ENCODE results near the gene C5orf52. TPM values are rescaled to one million over a fixed set of nuclear protein-coding genes. Genes with fewer than 3 reads are reported as not detected.
"Not testable (repeated sequence)": the region's sequence is repeated elsewhere in the genome, so short reads cannot be mapped to it uniquely, and the experiment has no call there.

C5orf52 gene
- total and polyA plus RNA-seq, 4 donors = not detected

GRCh38 chr5:157671592-157672330 lies 428 bp downstream of the C5orf52 start:
- ATAC-seq (ENCODE audit: low FRiP score) (no peak), DNase-seq (no peak)
- H3K36me3 ChIP-seq (ENCODE audit: control insufficient read depth in 1 of 2, insufficient read depth in 2 of 2, low read length in 1 of 2) = no peaks in the 10 kb centered on the region
- no peak overlapping the region for H3K27ac ChIP-seq (ENCODE audit: low read depth in 1 of 2, low read length in 2 of 2)
- H3K4me1 ChIP-seq (ENCODE audit: control insufficient read depth in 1 of 2, insufficient read depth in 2 of 2, low read length in 2 of 2) = no peaks in the 10 kb centered on the region
- peak overlapping the region in 1 of 2 donors; percentile 30 for H3K4me3 ChIP-seq (ENCODE audit: low read length in 2 of 2)
- H3K27me3 ChIP-seq (ENCODE audit: control insufficient read depth in 1 of 2, insufficient read depth in 2 of 2, low read length in 1 of 2) = no peaks in the 10 kb centered on the region
- no peaks in the 10 kb centered on the region for H3K9me3 ChIP-seq (ENCODE audit: control insufficient read depth, low read length)
- WGBS, 2 donors = 35 to 37% methylated on average over 57 of the region's 57 CpGs
- intact Hi-C loops (cut with DNase I) = no loop called here

- Histone ChIP-seq H3K36me3 (ENCODE audit: control insufficient read depth in 1 of 2, insufficient read depth in 2 of 2, low read length in 1 of 2) (no peaks in the 10 kb centered on the region), H3K4me1 (ENCODE audit: control insufficient read depth in 1 of 2, insufficient read depth in 2 of 2, low read length in 2 of 2) (no peaks in the 10 kb centered on the region), H3K4me3 (ENCODE audit: low read length in 2 of 2) (no peak overlapping the region), H3K9me3 (ENCODE audit: control insufficient read depth, low read length) (no peaks in the 10 kb centered on the region), H3K27ac (ENCODE audit: low read depth in 1 of 2, low read length in 2 of 2) (no peak overlapping the region), H3K27me3 (ENCODE audit: control insufficient read depth in 1 of 2, insufficient read depth in 2 of 2, low read length in 1 of 2) (no peaks in the 10 kb centered on the region)
- intact Hi-C loops (cut with DNase I) = no loop called here
- ATAC-seq (ENCODE audit: low FRiP score) (no peak), DNase-seq (no peak)
- WGBS, 2 donors = 97% methylated on average over 8 of the region's 8 CpGs
Measured at GRCh38 chr5:157672976-157673375, 1.6 kb downstream of the C5orf52 start.

GRCh38 chr5:157674351-157674750 lies 3.0 kb downstream of the C5orf52 start:
- H3K36me3 ChIP-seq (ENCODE audit: control insufficient read depth in 1 of 2, insufficient read depth in 2 of 2, low read length in 1 of 2); H3K9me3 ChIP-seq (ENCODE audit: control insufficient read depth, low read length); H3K4me3 ChIP-seq (ENCODE audit: low read length in 2 of 2); ATAC-seq (ENCODE audit: low FRiP score); H3K27ac ChIP-seq (ENCODE audit: low read depth in 1 of 2, low read length in 2 of 2); DNase-seq; H3K27me3 ChIP-seq (ENCODE audit: control insufficient read depth in 1 of 2, insufficient read depth in 2 of 2, low read length in 1 of 2); intact Hi-C loops (cut with DNase I); H3K4me1 ChIP-seq (ENCODE audit: control insufficient read depth in 1 of 2, insufficient read depth in 2 of 2, low read length in 2 of 2): not testable (repeated sequence)
- WGBS, 2 donors = 97 to 99% methylated on average over 4 of the region's 4 CpGs

- 81 to 82% methylated on average over 3 of the region's 3 CpGs for WGBS, 2 donors
- DNase-seq (no peak), ATAC-seq (ENCODE audit: low FRiP score) (no peak)
- H3K27me3 ChIP-seq (ENCODE audit: control insufficient read depth in 1 of 2, insufficient read depth in 2 of 2, low read length in 1 of 2) = no peaks in the 10 kb centered on the region
- H3K27ac ChIP-seq (ENCODE audit: low read depth in 1 of 2, low read length in 2 of 2) = no peak overlapping the region
- H3K4me3 ChIP-seq (ENCODE audit: low read length in 2 of 2) = no peak overlapping the region
- no peaks in the 10 kb centered on the region for H3K9me3 ChIP-seq (ENCODE audit: control insufficient read depth, low read length)
- H3K36me3 ChIP-seq (ENCODE audit: control insufficient read depth in 1 of 2, insufficient read depth in 2 of 2, low read length in 1 of 2) = no peaks in the 10 kb centered on the region
- no peaks in the 10 kb centered on the region for H3K4me1 ChIP-seq (ENCODE audit: control insufficient read depth in 1 of 2, insufficient read depth in 2 of 2, low read length in 2 of 2)
- intact Hi-C loops (cut with DNase I) = no loop called here
Measured at GRCh38 chr5:157677931-157678330, 6.6 kb downstream of the C5orf52 start.

- Histone ChIP-seq H3K4me1 (ENCODE audit: control insufficient read depth in 1 of 2, insufficient read depth in 2 of 2, low read length in 2 of 2) (no peaks in the 10 kb centered on the region), H3K27me3 (ENCODE audit: control insufficient read depth in 1 of 2, insufficient read depth in 2 of 2, low read length in 1 of 2) (no peaks in the 10 kb centered on the region), H3K27ac (ENCODE audit: low read depth in 1 of 2, low read length in 2 of 2) (no peak overlapping the region), H3K36me3 (ENCODE audit: control insufficient read depth in 1 of 2, insufficient read depth in 2 of 2, low read length in 1 of 2) (no peaks in the 10 kb centered on the region), H3K4me3 (ENCODE audit: low read length in 2 of 2) (no peak overlapping the region), H3K9me3 (ENCODE audit: control insufficient read depth, low read length) (no peaks in the 10 kb centered on the region)
- intact Hi-C loops (cut with DNase I) = no loop called here
- no peak for DNase-seq
- WGBS, 2 donors = 96 to 97% methylated on average over 9 of the region's 9 CpGs
- ATAC-seq (ENCODE audit: low FRiP score) = no peak
Measured at GRCh38 chr5:157679801-157680200, 8.5 kb downstream of the C5orf52 start.

GRCh38 chr5:157680239-157680638 lies 8.9 kb downstream of the C5orf52 start:
- Histone ChIP-seq H3K27ac (ENCODE audit: low read depth in 1 of 2, low read length in 2 of 2) (no peak overlapping the region), H3K9me3 (ENCODE audit: control insufficient read depth, low read length) (no peaks in the 10 kb centered on the region), H3K36me3 (ENCODE audit: control insufficient read depth in 1 of 2, insufficient read depth in 2 of 2, low read length in 1 of 2) (no peaks in the 10 kb centered on the region), H3K27me3 (ENCODE audit: control insufficient read depth in 1 of 2, insufficient read depth in 2 of 2, low read length in 1 of 2) (no peaks in the 10 kb centered on the region), H3K4me1 (ENCODE audit: control insufficient read depth in 1 of 2, insufficient read depth in 2 of 2, low read length in 2 of 2) (no peaks in the 10 kb centered on the region), H3K4me3 (ENCODE audit: low read length in 2 of 2) (no peak overlapping the region)
- DNase-seq = no peak
- WGBS, 2 donors = 97% methylated on average over 2 of the region's 2 CpGs
- no peak for ATAC-seq (ENCODE audit: low FRiP score)
- intact Hi-C loops (cut with DNase I) = no loop called here

GRCh38 chr5:157681048-157681447 lies 9.7 kb downstream of the C5orf52 start:
- Histone ChIP-seq H3K4me3 (ENCODE audit: low read length in 2 of 2) (no peak overlapping the region), H3K27me3 (ENCODE audit: control insufficient read depth in 1 of 2, insufficient read depth in 2 of 2, low read length in 1 of 2) (no peaks in the 10 kb centered on the region), H3K4me1 (ENCODE audit: control insufficient read depth in 1 of 2, insufficient read depth in 2 of 2, low read length in 2 of 2) (no peaks in the 10 kb centered on the region), H3K36me3 (ENCODE audit: control insufficient read depth in 1 of 2, insufficient read depth in 2 of 2, low read length in 1 of 2) (no peaks in the 10 kb centered on the region), H3K27ac (ENCODE audit: low read depth in 1 of 2, low read length in 2 of 2) (no peak overlapping the region), H3K9me3 (ENCODE audit: control insufficient read depth, low read length) (no peaks in the 10 kb centered on the region)
- no peak for DNase-seq
- intact Hi-C loops (cut with DNase I) = no loop called here
- WGBS, 2 donors = 68 to 70% methylated on average over 4 of the region's 4 CpGs
- ATAC-seq (ENCODE audit: low FRiP score) = no peak

- no peak overlapping the region for H3K27ac ChIP-seq (ENCODE audit: low read depth in 1 of 2, low read length in 2 of 2)
- H3K4me1 ChIP-seq (ENCODE audit: control insufficient read depth in 1 of 2, insufficient read depth in 2 of 2, low read length in 2 of 2) = no peaks in the 10 kb centered on the region
- H3K36me3 ChIP-seq (ENCODE audit: control insufficient read depth in 1 of 2, insufficient read depth in 2 of 2, low read length in 1 of 2) = no peaks in the 10 kb centered on the region
- H3K27me3 ChIP-seq (ENCODE audit: control insufficient read depth in 1 of 2, insufficient read depth in 2 of 2, low read length in 1 of 2) = no peaks in the 10 kb centered on the region
- intact Hi-C loops (cut with DNase I) = no loop called here
- H3K9me3 ChIP-seq (ENCODE audit: control insufficient read depth, low read length) = no peaks in the 10 kb centered on the region
- H3K4me3 ChIP-seq (ENCODE audit: low read length in 2 of 2) = no peak overlapping the region
- ATAC-seq (ENCODE audit: low FRiP score) (no peak), DNase-seq (no peak)
- 65 to 75% methylated on average over 3 of the region's 3 CpGs for WGBS, 2 donors
Measured at GRCh38 chr5:157682257-157682656, 10.9 kb downstream of the C5orf52 start.

Measured in aorta (tissue), 5 donors.